ENCODE measurements around the gene TSPEAR.

Gene TSPEAR

DNA sequence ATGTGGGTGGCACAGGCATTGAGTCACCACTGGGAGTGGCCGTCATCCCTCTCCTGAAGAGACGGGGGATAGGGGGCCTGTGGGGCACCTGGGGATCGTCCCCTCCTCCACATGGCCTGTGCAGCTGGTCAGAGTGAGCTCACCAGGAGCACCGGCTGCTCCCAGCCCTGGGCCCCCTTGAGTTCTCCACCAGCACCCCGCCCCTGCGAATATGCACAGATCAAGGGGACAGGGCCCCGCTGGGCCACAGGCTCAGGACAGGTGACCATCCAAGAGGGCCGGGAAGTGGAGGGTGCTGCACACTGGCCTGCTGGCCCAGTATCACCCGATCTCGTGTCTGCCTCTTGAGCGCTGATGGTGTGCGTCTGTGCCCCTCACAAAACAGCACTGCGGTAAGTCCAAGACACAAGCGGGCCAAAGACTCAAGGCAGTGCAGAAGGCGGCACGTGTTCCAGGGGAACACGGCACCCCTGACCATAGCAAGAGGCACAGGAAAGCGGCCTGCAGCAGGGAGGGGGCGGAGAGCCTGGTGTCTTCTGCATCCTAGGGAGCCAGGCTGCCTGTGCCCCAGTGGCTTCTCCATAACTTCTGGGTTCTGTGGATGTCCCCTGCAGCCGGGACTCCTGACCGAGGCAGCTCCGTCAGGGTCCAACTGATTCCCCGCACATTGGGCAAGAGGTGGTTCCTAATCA, 18.1 kb upstream of the TSPEAR start:
- Histone ChIP-seq H3K27ac (ENCODE audit: low read depth, low read length, severe bottlenecking) (no peak overlapping the region), H3K36me3 (ENCODE audit: control insufficient read depth, insufficient read depth, low read length) (no peaks in the 10 kb centered on the region), H3K4me1 (ENCODE audit: control insufficient read depth, insufficient read depth, low read length, poor library complexity, severe bottlenecking) (no peaks in the 10 kb centered on the region), H3K9me3 (ENCODE audit: control insufficient read depth, low read length) (no peaks in the 10 kb centered on the region), H3K4me3 (ENCODE audit: extremely low read depth, insufficient read depth, low read length, poor library complexity, severe bottlenecking) (no peak overlapping the region)
- WGBS, 2 experiments (ENCODE audit: insufficient coverage in 2 of 2): 93 to 97% methylated on average over 21 to 23 of the region's 23 CpGs

DNA sequence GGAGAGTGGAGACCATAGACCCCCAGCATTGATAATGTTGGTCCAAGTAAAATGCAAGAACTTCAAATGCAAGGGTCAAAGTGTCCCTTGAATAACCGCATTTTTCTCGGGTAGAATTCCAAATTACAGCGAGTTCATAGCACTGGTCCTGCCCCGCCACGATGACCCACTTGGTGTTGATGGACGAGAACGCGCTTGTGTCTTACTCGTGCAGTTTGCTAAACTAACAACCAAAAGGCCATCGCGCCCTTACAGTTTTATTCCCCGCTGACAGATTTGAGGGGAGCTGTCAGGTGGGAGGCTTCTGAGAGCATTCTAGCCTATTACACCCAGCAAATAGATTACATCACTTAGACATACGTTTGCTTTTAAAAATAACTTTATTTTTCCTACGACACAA, 17.3 kb upstream of the TSPEAR start:
- Histone ChIP-seq H3K27ac (ENCODE audit: low read depth, low read length, severe bottlenecking) (no peak overlapping the region), H3K9me3 (ENCODE audit: control insufficient read depth, low read length) (no peaks in the 10 kb centered on the region), H3K36me3 (ENCODE audit: control insufficient read depth, insufficient read depth, low read length) (no peaks in the 10 kb centered on the region), H3K4me1 (ENCODE audit: control insufficient read depth, insufficient read depth, low read length, poor library complexity, severe bottlenecking) (no peaks in the 10 kb centered on the region), H3K4me3 (ENCODE audit: extremely low read depth, insufficient read depth, low read length, poor library complexity, severe bottlenecking) (no peak overlapping the region)
- WGBS, 2 experiments (ENCODE audit: insufficient coverage in 2 of 2): 95 to 96% methylated on average over 11 of the region's 14 CpGs

DNA sequence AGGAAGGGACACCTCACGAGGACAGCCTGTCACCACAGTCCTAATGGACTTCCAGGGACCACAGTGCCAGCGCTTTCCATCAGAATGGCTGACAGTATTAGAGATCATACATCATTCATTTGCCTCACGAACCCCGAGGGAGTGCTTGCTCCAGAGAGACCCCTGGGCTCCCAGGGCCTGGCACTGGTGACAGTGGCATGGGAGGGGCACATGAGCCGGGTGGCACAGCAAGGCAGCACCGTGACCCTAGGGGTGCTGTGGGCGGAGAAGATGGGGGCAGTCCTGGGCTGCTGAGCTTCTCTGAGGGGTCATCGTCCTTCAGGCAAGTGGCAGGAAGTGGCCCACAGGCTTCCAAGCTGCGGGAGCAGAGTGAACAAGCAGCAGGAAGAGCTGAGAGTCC, 16.4 kb upstream of the TSPEAR start:
- H3K9me3 ChIP-seq (ENCODE audit: control insufficient read depth, low read length): no peaks in the 10 kb centered on the region
- H3K4me3 ChIP-seq (ENCODE audit: extremely low read depth, insufficient read depth, low read length, poor library complexity, severe bottlenecking): no peak overlapping the region
- WGBS, 2 experiments (ENCODE audit: insufficient coverage in 2 of 2): 86 to 87% methylated on average over 5 to 8 of the region's 9 CpGs
- H3K27ac ChIP-seq (ENCODE audit: low read depth, low read length, severe bottlenecking): no peak overlapping the region
- peaks cover 5% of the 10 kb centered on the region for H3K4me1 ChIP-seq (ENCODE audit: control insufficient read depth, insufficient read depth, low read length, poor library complexity, severe bottlenecking)
- no peaks in the 10 kb centered on the region for H3K36me3 ChIP-seq (ENCODE audit: control insufficient read depth, insufficient read depth, low read length)

DNA sequence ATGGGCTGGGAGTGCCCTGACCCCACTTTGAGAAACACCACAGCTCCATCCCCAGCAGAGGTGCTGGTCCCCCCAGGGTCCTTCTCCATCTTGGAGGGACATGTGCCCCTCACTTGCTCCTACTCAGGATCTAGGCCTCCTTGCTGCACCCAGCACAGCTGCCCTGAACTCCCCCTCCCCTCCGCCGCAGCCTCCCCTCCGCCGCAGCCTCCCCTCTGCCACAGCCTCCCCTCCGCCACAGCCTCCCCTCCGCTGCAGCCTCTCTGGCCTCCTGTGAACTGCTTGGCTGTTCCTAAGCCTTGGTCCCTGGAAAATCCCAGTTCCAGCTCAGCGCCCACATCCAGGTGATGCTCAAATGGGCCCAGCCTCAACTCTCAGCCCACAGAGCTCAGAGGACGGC, 15.9 kb upstream of the TSPEAR start:
- no peaks in the 10 kb centered on the region for H3K36me3 ChIP-seq (ENCODE audit: control insufficient read depth, insufficient read depth, low read length)
- 85 to 95% methylated on average over 2 to 6 of the region's 8 CpGs for WGBS, 2 experiments (ENCODE audit: insufficient coverage in 2 of 2)

DNA sequence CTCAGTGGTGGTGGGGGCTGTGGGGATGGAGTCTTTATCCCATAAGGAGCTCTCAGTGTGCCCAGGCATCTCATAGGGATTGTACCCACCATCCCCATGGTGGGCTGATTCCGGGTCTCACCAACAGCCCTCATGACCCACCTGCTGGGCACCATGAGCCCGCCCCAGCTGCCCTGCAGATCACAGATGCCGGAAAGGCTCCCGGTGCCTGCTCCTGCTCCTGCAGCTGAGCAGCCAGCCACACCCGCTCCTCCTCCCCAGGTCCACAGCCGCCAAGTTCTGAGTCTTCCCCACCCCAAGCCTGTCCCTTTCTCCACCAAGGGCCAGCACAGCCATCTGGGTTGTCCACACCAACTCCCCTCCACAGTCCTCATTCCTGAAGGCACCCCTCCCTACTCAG, 15.5 kb upstream of the TSPEAR start:
- Histone ChIP-seq H3K27ac (ENCODE audit: low read depth, low read length, severe bottlenecking) (no peak overlapping the region), H3K9me3 (ENCODE audit: control insufficient read depth, low read length) (no peaks in the 10 kb centered on the region), H3K36me3 (ENCODE audit: control insufficient read depth, insufficient read depth, low read length) (no peaks in the 10 kb centered on the region), H3K4me3 (ENCODE audit: extremely low read depth, insufficient read depth, low read length, poor library complexity, severe bottlenecking) (no peak overlapping the region), H3K4me1 (ENCODE audit: control insufficient read depth, insufficient read depth, low read length, poor library complexity, severe bottlenecking) (peaks cover 7% of the 10 kb centered on the region)
- WGBS, 2 experiments (ENCODE audit: insufficient coverage in 2 of 2): 77 to 85% methylated on average over 4 to 6 of the region's 6 CpGs

More for the DNA sequence above, 15.9 kb upstream of the TSPEAR start:
- Histone ChIP-seq H3K4me1 (ENCODE audit: control insufficient read depth, insufficient read depth, low read length, poor library complexity, severe bottlenecking) (peaks cover 7% of the 10 kb centered on the region), H3K9me3 (ENCODE audit: control insufficient read depth, low read length) (no peaks in the 10 kb centered on the region), H3K27ac (ENCODE audit: low read depth, low read length, severe bottlenecking) (no peak overlapping the region), H3K4me3 (ENCODE audit: extremely low read depth, insufficient read depth, low read length, poor library complexity, severe bottlenecking) (no peak overlapping the region)

DNA sequence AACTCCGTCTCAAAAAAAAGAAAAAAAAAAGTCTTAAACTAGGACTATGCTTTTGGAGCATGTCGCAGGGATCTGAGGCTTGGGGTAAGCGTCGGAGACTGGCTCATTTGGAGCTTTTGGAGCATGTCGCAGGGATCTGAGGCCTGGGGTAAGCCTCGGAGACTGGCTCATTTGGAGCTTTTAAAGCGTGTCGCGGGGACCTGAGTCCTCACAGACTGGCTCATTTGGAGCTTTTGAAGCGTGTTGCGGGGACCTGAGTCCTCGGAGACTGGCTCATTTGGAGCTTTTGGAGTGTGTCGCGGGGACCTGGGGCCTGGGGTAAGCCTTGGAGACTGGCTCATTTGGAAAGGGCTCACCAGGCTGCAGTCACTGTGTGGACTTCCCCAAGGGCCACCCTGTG, 13.6 kb upstream of the TSPEAR start:
- Histone ChIP-seq H3K4me3 (ENCODE audit: extremely low read depth, insufficient read depth, low read length, poor library complexity, severe bottlenecking) (no peak overlapping the region), H3K27ac (ENCODE audit: low read depth, low read length, severe bottlenecking) (no peak overlapping the region)
- 91 to 94% methylated on average over 12 to 14 of the region's 14 CpGs for WGBS, 2 experiments (ENCODE audit: insufficient coverage in 2 of 2)

DNA sequence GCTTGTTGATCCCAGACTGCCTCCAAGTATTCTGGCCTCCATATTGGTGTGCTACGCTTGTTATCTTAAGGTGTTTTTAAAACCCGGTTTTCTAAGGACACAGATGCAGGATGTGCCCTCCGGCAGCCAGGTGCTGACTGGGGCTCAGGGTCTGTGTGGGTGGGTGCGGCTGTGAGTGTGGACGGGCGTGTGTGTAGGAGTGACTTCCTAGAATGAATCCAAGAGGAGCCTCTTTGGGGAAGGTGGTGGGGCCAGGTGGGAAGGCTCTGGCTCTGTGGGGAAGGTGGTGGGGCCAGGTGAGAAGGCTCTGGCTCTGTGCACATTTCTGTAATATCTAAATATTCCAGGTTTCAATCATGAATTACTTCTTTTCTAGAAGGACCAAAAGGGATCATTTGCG, 12.8 kb upstream of the TSPEAR start:
- Histone ChIP-seq H3K36me3 (ENCODE audit: control insufficient read depth, insufficient read depth, low read length) (no peaks in the 10 kb centered on the region), H3K27ac (ENCODE audit: low read depth, low read length, severe bottlenecking) (no peak overlapping the region), H3K9me3 (ENCODE audit: control insufficient read depth, low read length) (no peaks in the 10 kb centered on the region), H3K4me3 (ENCODE audit: extremely low read depth, insufficient read depth, low read length, poor library complexity, severe bottlenecking) (no peak overlapping the region), H3K4me1 (ENCODE audit: control insufficient read depth, insufficient read depth, low read length, poor library complexity, severe bottlenecking) (peaks cover 7% of the 10 kb centered on the region)
- WGBS, 2 experiments (ENCODE audit: insufficient coverage in 2 of 2): 98 to 100% methylated on average over 4 of the region's 7 CpGs

More for the DNA sequence above, 13.6 kb upstream of the TSPEAR start:
- no peaks in the 10 kb centered on the region for H3K36me3 ChIP-seq (ENCODE audit: control insufficient read depth, insufficient read depth, low read length)
- peaks cover 7% of the 10 kb centered on the region for H3K4me1 ChIP-seq (ENCODE audit: control insufficient read depth, insufficient read depth, low read length, poor library complexity, severe bottlenecking)
- no peaks in the 10 kb centered on the region for H3K9me3 ChIP-seq (ENCODE audit: control insufficient read depth, low read length)

DNA sequence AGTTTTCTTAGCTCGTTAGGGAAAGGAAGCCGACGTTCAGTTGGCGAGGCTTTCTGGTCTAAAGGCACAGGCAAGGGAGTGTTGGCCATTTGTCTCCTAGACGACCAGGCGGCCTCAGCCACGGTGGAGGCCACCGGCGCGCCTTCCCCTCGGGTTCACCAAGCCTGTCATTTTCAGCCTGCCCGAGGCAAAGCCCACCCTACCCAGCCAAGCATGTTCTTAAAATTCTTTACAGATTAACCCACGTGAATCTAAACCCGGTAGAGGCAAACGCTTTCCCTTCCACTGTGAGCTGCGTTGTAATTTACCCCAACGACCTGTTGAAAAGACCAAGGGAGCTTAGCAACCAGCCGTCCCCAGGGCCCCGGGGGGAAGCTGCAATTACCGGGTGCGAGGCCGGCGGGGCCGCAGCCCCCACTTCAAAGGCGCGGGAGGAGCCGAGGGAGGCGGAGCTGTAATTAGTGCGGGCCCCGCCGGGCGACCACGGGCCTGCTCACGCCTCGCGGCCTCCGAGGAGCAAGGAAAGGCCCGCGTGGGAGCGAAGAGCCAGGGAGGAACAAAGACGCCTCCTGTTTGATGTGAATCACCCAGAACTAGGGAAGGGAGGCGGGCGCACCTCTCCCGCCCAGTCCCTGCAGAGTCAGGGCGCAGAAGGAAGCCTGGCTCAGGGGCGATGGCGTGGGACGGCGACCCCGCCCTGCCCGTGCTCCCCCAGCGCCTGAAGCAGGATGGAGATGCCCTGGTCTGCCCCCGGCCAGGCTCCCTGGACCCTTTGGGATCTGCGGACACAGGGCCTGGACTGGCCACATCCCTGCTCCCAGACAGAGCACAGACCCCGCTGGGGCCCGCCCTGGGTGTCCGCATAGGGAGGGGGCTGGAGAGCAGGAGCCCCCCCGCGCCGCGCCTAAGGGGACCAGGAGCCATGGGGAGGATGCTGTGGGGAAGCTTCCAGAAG, 12.1 kb upstream of the TSPEAR start:
- 33 to 37% methylated on average over 51 to 60 of the region's 61 CpGs for WGBS, 2 experiments (ENCODE audit: insufficient coverage in 2 of 2)
- H3K36me3 ChIP-seq (ENCODE audit: control insufficient read depth, insufficient read depth, low read length): no peaks in the 10 kb centered on the region
- H3K4me3 ChIP-seq (ENCODE audit: extremely low read depth, insufficient read depth, low read length, poor library complexity, severe bottlenecking): no peak overlapping the region
- no peaks in the 10 kb centered on the region for H3K9me3 ChIP-seq (ENCODE audit: control insufficient read depth, low read length)
- H3K4me1 ChIP-seq (ENCODE audit: control insufficient read depth, insufficient read depth, low read length, poor library complexity, severe bottlenecking): peaks cover 7% of the 10 kb centered on the region
- peak overlapping the region; percentile 30 for H3K27ac ChIP-seq (ENCODE audit: low read depth, low read length, severe bottlenecking)

DNA sequence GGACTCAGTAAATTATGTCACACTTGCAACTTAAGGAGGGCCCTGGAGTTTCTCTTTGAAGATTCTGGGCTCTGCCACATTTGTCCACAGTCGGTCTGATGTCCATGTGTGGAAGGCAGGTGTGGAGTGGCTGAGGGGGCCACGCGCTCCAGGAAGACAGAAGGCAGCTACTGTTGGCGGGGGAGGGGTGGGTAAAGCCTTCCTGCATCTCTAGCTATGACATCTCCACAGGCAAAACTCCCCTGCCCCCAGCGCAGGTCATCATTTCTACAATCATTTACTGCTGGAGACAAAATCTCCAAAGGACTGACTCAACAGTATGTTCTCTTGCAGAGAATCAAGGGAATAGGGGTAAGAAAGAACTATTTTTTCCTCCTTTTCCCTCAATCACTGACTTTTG, 11.4 kb upstream of the TSPEAR start:
- H3K9me3 ChIP-seq (ENCODE audit: control insufficient read depth, low read length): no peaks in the 10 kb centered on the region
- 40% methylated on average over 1 of the region's 5 CpGs; no CpG with 5 or more reads in 1 of the 2 experiments for WGBS, 2 experiments (ENCODE audit: insufficient coverage in 2 of 2)
- H3K36me3 ChIP-seq (ENCODE audit: control insufficient read depth, insufficient read depth, low read length): no peaks in the 10 kb centered on the region
- H3K4me1 ChIP-seq (ENCODE audit: control insufficient read depth, insufficient read depth, low read length, poor library complexity, severe bottlenecking): peaks cover 7% of the 10 kb centered on the region
- no peak overlapping the region for H3K4me3 ChIP-seq (ENCODE audit: extremely low read depth, insufficient read depth, low read length, poor library complexity, severe bottlenecking)
- peak overlapping the region; percentile 30 for H3K27ac ChIP-seq (ENCODE audit: low read depth, low read length, severe bottlenecking)

DNA sequence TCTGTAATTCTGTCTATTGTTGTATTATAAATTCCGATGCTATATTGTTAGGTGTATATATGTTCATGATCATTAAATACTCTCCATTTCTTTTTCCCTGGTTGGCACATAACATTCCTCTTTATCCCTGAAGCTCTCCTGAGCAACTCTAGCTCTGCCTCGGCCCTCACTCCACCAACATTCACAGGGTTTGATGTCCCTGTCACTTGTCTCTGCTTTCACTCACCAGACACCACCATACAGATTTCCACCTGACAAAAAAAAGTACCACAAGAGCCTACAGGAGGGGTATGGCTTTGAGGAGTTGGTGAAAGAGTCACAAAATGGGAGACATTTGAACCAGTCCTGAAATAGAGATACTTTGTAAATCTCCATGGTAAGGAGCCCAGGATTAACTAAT, 8.8 kb upstream of the TSPEAR start:
- peaks cover 7% of the 10 kb centered on the region for H3K4me1 ChIP-seq (ENCODE audit: control insufficient read depth, insufficient read depth, low read length, poor library complexity, severe bottlenecking)
- H3K4me3 ChIP-seq (ENCODE audit: extremely low read depth, insufficient read depth, low read length, poor library complexity, severe bottlenecking): no peak overlapping the region
- 67 to 70% methylated on average over 1 of the region's 2 CpGs for WGBS, 2 experiments (ENCODE audit: insufficient coverage in 2 of 2)
- H3K27ac ChIP-seq (ENCODE audit: low read depth, low read length, severe bottlenecking): no peak overlapping the region
- H3K9me3 ChIP-seq (ENCODE audit: control insufficient read depth, low read length): no peaks in the 10 kb centered on the region
- no peaks in the 10 kb centered on the region for H3K36me3 ChIP-seq (ENCODE audit: control insufficient read depth, insufficient read depth, low read length)

DNA sequence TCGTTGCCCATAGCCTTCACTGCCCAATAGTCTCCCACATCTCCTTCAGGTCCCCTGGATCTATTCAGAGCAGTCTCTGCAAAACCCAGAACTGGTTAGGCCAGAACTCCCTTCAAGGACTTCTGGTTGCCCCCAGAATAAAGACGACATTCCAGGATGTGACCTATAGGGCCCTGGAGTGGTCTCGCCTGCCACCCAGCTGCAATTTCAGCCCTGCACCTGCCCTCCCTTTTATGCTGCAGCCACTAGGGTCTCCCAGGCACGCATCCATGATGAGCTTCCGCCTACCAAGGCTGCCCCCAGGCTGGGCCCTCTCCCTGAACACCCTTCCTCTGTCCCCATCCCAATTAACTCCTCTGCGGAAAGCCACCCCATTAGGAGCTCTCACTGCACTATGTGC, 7.2 kb upstream of the TSPEAR start:
- WGBS, 2 experiments (ENCODE audit: insufficient coverage in 2 of 2): 49 to 55% methylated on average over 4 to 5 of the region's 6 CpGs
- peaks cover 7% of the 10 kb centered on the region for H3K4me1 ChIP-seq (ENCODE audit: control insufficient read depth, insufficient read depth, low read length, poor library complexity, severe bottlenecking)
- H3K27ac ChIP-seq (ENCODE audit: low read depth, low read length, severe bottlenecking): no peak overlapping the region
- no peaks in the 10 kb centered on the region for H3K36me3 ChIP-seq (ENCODE audit: control insufficient read depth, insufficient read depth, low read length)
- H3K9me3 ChIP-seq (ENCODE audit: control insufficient read depth, low read length): no peaks in the 10 kb centered on the region
- H3K4me3 ChIP-seq (ENCODE audit: extremely low read depth, insufficient read depth, low read length, poor library complexity, severe bottlenecking): no peak overlapping the region

Measured in mesodermal cell (in vitro differentiated cells).